GM12873 (cell line): ENCODE measurements around the gene ST14.

Experiments used
- CTCF ChIP-seq: IDR thresholded peaks from 2 replicates; pipeline ENCODE4 v1.5.1; 2012; ENCODE audit warnings: low read depth, mild to moderate bottlenecking, moderate library complexity, low read length, control low read depth; ENCODE audit not compliant: insufficient read depth; ENCODE audit errors: missing control alignments

Gene ST14

GRCh38 chr11:130125638-130126037, 33.9 kb upstream of the ST14 start:
- no peak for TF ChIP-seq CTCF

- TF ChIP-seq CTCF = no peak
These were observed 33.1 kb upstream of the ST14 start for GRCh38 chr11:130126516-130126915.

DNA sequence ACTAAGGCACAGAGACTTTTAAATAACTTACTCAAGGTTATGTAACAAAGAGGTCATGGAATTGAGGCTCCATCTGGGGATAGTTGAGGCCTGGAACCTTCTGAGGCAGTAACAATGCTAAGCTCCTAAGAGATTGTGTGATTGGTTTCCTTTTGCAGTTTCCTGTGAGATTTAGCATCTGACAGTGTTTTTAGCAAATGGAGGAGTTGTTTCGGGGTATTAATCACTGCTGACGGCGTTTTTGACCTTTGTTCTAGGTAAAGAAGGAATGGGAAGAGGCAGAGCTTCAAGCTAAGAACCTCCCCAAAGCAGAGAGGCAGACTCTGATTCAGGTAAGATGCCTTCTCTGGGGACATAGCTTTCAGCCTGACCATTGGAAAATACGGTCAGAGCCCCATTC, 32.1 kb upstream of the ST14 start:
- TF ChIP-seq CTCF = no peak

GRCh38 chr11:130128626-130129025, 31.0 kb upstream of the ST14 start:
- TF ChIP-seq CTCF = no peak

- TF ChIP-seq CTCF = no peak
These were observed 29.7 kb upstream of the ST14 start for GRCh38 chr11:130129922-130130321.

- peak; percentile 78 for TF ChIP-seq CTCF
These were observed 27.4 kb upstream of the ST14 start for GRCh38 chr11:130131961-130132850.

DNA sequence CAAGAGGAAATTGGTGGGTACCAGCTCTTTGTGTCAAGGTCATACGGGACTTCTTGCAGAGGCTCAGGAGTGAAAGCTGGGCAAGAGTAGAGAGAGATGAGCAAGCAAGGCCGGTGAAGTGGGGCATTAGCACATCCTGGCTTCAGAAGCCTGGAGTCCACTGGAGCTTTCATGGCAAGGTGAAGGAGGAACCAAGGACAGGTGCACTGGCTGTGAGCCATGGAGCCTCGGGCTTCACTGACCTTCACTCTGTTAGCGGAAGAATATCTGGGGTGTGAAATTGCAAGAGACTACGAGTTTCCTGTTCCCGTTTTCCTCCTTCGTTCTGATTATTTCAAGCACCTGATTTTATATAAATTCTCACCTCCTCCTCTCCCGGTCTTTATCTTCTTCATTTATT, 25.9 kb upstream of the ST14 start:
- no peak for TF ChIP-seq CTCF
